ENCODE measurements around the gene LMOD3. TPM values are rescaled to one million over a fixed set of nuclear protein-coding genes. Genes with fewer than 3 reads are reported as not detected.

The LMOD3 gene
- total and polyA plus RNA-seq, 4 donors = 0.28 to 0.50 (median 0.38) TPM

DNA sequence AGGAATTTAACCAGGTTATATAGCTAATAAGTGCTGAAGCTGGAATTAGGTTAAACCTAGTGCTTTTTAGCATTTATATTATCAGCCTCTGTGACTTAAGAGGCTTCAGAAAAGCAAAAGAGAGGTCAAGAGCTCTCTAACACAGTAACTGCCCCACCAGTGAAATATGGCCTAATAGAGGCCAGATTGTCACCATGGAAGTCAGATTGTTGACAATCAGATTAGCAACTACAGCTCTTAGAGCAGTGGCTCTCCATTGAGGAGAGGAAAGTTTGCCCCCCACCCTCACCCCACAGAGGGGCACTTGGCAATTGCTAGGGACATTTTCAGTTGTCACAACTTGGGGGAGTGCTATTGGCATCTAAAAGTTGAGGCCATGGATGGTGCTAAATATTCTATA lies 23.3 kb upstream of the LMOD3 start:
- Histone ChIP-seq H3K4me3 (ENCODE audit: low read depth, low read length) (no peak overlapping the region), H3K36me3 (ENCODE audit: control insufficient read depth, insufficient read depth, low read length) (no peaks in the 10 kb centered on the region), H3K27ac (ENCODE audit: low read depth, low read length) (no peak overlapping the region), H3K4me1 (ENCODE audit: control insufficient read depth, insufficient read depth, low read length) (no peaks in the 10 kb centered on the region), H3K9me3 (ENCODE audit: control insufficient read depth, insufficient read depth, low read length) (no peaks in the 10 kb centered on the region), H3K27me3 (ENCODE audit: control insufficient read depth, insufficient read depth, low read length) (no peaks in the 10 kb centered on the region)
- DNase-seq (ENCODE audit: low read depth in 4 of 6, low spot score in 6 of 6) = no peak

DNA sequence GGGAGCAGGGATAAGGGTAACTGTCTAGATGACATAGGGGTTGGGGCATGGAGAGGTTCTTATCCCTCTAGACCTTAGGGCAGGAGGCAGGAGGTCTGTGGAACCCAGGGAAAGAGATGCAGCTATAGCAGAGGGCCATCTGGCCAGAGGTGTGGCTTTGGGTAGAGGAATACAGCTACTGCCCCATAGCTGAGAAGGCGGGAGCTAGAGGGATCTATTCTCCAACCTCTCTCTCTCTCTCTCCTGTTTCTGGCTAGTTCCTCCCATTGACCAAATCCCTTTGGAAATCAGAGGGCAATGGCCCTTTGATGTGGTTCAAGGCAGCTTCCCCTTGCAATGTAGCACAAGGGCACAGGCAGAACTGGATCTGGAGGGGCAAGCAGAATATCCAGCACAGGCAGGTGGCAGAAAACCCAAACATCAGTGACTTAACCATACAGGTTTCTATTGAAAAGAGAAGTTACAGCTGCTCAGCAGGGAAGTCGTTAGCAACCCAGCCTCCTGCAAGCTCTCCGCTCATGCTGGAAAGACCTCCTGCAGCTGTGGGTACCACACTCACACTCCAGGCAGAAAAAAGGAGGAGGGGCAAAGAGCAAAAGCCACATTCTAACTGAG lies 22.3 kb upstream of the LMOD3 start:
- Histone ChIP-seq H3K36me3 (ENCODE audit: control insufficient read depth, insufficient read depth, low read length) (no peaks in the 10 kb centered on the region), H3K27me3 (ENCODE audit: control insufficient read depth, insufficient read depth, low read length) (no peaks in the 10 kb centered on the region), H3K27ac (ENCODE audit: low read depth, low read length) (no peak overlapping the region), H3K9me3 (ENCODE audit: control insufficient read depth, insufficient read depth, low read length) (no peaks in the 10 kb centered on the region), H3K4me3 (ENCODE audit: low read depth, low read length) (no peak overlapping the region), H3K4me1 (ENCODE audit: control insufficient read depth, insufficient read depth, low read length) (no peaks in the 10 kb centered on the region)
- peak in 2 of 6 donors; percentile 18 to 69 for DNase-seq (ENCODE audit: low read depth in 4 of 6, low spot score in 6 of 6)
- 60% methylated on average over 1 of the region's 3 CpGs for WGBS (ENCODE audit: insufficient coverage)

DNA sequence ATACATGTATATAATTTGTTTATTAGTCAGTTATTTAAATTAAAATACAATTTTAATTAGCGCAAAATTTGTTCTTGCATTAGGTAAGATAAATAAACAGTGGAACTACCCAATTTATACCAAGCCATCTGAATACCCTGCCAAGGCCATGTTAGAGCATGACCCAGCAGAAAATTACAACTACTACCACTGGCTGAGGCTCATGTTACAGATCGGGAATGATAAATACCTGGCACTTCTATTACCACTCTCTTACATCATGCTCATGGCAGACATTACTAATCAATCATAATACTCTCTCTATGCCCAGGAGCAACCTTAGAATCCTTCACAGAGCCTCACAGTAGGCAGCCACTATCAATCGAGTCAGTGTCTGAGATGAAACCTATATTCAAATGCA lies 21.2 kb upstream of the LMOD3 start:
- H3K27ac ChIP-seq (ENCODE audit: low read depth, low read length) = no peak overlapping the region
- WGBS (ENCODE audit: insufficient coverage) = 80% methylated on average over 1 of the region's 3 CpGs

DNA sequence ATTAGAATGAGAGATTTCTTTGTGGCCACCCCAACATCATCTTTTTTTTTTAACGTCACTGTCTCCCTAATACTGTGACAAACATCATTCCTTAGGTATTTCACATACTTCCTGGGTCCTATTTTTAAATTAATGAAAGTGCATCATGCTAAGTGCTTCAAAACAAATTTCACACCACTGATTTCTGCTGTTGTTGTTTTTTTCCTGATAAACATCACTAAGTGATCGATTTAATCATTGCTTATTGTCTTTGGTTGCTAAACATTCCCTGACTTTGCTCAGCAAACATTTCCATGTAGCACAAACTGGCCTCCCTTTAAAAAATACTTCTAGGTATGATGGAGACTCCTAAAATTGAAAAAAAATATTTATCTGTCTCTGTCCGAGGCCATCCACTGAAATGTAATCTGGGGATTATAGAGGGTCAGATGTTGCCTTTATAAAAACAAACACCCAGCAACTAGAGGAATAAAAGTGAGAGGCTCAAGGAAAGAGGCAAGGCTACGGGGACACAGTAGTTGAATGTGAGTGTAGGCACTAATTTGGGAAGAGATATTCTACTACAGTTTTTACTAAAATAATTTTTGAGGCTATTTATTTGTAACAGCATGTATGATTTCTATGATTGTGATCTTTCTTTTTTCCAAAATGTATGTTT lies 20.5 kb upstream of the LMOD3 start:
- Histone ChIP-seq H3K4me3 (ENCODE audit: low read depth, low read length) (no peak overlapping the region), H3K4me1 (ENCODE audit: control insufficient read depth, insufficient read depth, low read length) (no peaks in the 10 kb centered on the region), H3K27me3 (ENCODE audit: control insufficient read depth, insufficient read depth, low read length) (no peaks in the 10 kb centered on the region), H3K9me3 (ENCODE audit: control insufficient read depth, insufficient read depth, low read length) (no peaks in the 10 kb centered on the region), H3K27ac (ENCODE audit: low read depth, low read length) (no peak overlapping the region), H3K36me3 (ENCODE audit: control insufficient read depth, insufficient read depth, low read length) (no peaks in the 10 kb centered on the region)
- WGBS (ENCODE audit: insufficient coverage) = no CpG with 5 or more reads among the region's 4 CpGs
- DNase-seq (ENCODE audit: low read depth in 4 of 6, low spot score in 6 of 6) = no peak

More for the DNA sequence above, 21.2 kb upstream of the LMOD3 start:
- H3K9me3 ChIP-seq (ENCODE audit: control insufficient read depth, insufficient read depth, low read length) = no peaks in the 10 kb centered on the region
- no peak overlapping the region for H3K4me3 ChIP-seq (ENCODE audit: low read depth, low read length)
- no peaks in the 10 kb centered on the region for H3K4me1 ChIP-seq (ENCODE audit: control insufficient read depth, insufficient read depth, low read length)
- H3K27me3 ChIP-seq (ENCODE audit: control insufficient read depth, insufficient read depth, low read length) = no peaks in the 10 kb centered on the region
- H3K36me3 ChIP-seq (ENCODE audit: control insufficient read depth, insufficient read depth, low read length) = no peaks in the 10 kb centered on the region
- no peak for DNase-seq (ENCODE audit: low read depth in 4 of 6, low spot score in 6 of 6)

DNA sequence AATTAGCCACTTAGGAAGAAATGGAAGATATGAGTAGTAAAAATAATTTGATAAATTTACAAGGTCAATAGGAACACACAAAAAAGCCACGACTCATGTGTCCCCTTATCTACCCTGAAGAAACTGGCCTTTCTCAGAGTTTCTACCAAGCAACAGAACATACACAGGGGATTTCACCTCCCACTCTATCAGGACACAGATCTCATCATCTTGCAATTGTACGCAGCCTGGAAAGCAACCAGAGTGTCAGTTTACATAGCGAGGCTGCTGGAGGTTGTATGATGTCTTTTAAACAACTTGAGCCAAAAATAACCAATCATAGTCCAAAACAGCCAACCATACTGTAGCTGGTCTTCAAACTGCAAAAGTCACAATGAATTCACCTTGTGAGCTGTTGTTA lies 19.7 kb upstream of the LMOD3 start:
- DNase-seq (ENCODE audit: low read depth in 4 of 6, low spot score in 6 of 6) = peak in 1 of 6 donors; percentile 24
- Histone ChIP-seq H3K4me3 (ENCODE audit: low read depth, low read length) (no peak overlapping the region), H3K4me1 (ENCODE audit: control insufficient read depth, insufficient read depth, low read length) (no peaks in the 10 kb centered on the region), H3K9me3 (ENCODE audit: control insufficient read depth, insufficient read depth, low read length) (no peaks in the 10 kb centered on the region), H3K27me3 (ENCODE audit: control insufficient read depth, insufficient read depth, low read length) (no peaks in the 10 kb centered on the region), H3K36me3 (ENCODE audit: control insufficient read depth, insufficient read depth, low read length) (no peaks in the 10 kb centered on the region), H3K27ac (ENCODE audit: low read depth, low read length) (no peak overlapping the region)
- no CpG with 5 or more reads among the region's 3 CpGs for WGBS (ENCODE audit: insufficient coverage)

DNA sequence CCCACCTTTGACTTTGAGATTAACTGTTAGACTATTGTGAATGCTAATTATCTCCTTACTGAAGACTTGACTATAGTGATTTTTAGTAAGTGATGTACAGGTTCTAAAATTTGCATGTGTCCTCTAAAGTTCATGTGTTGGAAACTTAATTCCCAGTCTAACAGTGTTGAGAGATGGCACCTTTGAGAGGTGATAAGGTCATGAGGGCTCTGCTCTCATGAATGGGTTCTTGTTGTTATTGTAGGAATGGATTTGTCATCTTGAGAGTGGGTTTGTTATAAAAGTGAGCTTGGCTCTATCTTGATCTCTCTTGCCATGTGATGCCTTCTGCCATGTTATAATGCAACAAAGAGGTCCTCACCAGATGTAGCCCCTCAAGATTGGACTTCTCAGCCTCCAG lies 18.9 kb upstream of the LMOD3 start:
- H3K9me3 ChIP-seq (ENCODE audit: control insufficient read depth, insufficient read depth, low read length) = no peaks in the 10 kb centered on the region
- no peaks in the 10 kb centered on the region for H3K36me3 ChIP-seq (ENCODE audit: control insufficient read depth, insufficient read depth, low read length)
- no peaks in the 10 kb centered on the region for H3K4me1 ChIP-seq (ENCODE audit: control insufficient read depth, insufficient read depth, low read length)
- no peak for DNase-seq (ENCODE audit: low read depth in 4 of 6, low spot score in 6 of 6)
- H3K27ac ChIP-seq (ENCODE audit: low read depth, low read length) = no peak overlapping the region
- no peaks in the 10 kb centered on the region for H3K27me3 ChIP-seq (ENCODE audit: control insufficient read depth, insufficient read depth, low read length)
- H3K4me3 ChIP-seq (ENCODE audit: low read depth, low read length) = no peak overlapping the region

DNA sequence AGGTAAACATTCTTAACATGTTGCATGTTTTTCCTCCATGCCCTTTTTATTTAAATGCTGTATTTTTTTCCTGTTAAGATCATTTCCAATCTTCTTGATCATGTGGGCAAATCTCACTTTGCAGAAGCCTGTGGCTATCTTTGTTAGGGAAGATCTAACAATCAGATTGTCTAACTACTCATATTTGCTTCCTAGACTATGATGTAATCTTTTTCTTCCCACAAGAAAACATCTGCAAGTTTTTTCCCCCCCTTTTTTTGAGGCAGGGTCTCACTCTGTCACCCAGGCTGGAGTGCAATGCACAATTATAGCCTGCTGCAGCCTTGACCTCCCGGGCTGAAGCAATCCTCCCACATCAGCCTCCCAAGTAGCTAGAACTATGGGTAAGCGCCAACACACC lies 15.0 kb upstream of the LMOD3 start:
- H3K27me3 ChIP-seq (ENCODE audit: control insufficient read depth, insufficient read depth, low read length) = no peaks in the 10 kb centered on the region
- H3K9me3 ChIP-seq (ENCODE audit: control insufficient read depth, insufficient read depth, low read length) = no peaks in the 10 kb centered on the region
- H3K4me3 ChIP-seq (ENCODE audit: low read depth, low read length) = no peak overlapping the region
- H3K4me1 ChIP-seq (ENCODE audit: control insufficient read depth, insufficient read depth, low read length) = no peaks in the 10 kb centered on the region
- DNase-seq (ENCODE audit: low read depth in 4 of 6, low spot score in 6 of 6) = no peak
- H3K27ac ChIP-seq (ENCODE audit: low read depth, low read length) = no peak overlapping the region
- no peaks in the 10 kb centered on the region for H3K36me3 ChIP-seq (ENCODE audit: control insufficient read depth, insufficient read depth, low read length)
- WGBS (ENCODE audit: insufficient coverage) = no CpG with 5 or more reads among the region's 2 CpGs

DNA sequence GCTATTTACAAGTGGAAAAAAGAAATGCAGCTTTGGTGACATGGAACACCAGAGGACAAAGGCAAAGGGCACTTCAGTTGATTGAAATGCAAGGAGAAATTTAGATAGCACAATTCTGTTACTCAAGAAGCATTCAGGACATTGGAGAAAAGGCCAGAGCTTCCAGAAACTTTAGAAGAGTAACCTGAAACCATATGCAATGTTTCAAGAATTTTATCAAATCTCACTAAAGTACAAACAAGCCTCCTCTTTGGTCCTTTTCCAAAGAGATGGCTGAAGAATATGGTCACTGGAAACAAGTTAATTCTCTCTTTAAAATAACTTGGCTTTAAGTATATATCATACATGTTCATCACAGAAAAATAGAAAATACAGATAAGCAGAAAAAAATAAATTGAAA lies 14.6 kb upstream of the LMOD3 start:
- no peaks in the 10 kb centered on the region for H3K27me3 ChIP-seq (ENCODE audit: control insufficient read depth, insufficient read depth, low read length)
- no peaks in the 10 kb centered on the region for H3K4me1 ChIP-seq (ENCODE audit: control insufficient read depth, insufficient read depth, low read length)
- H3K4me3 ChIP-seq (ENCODE audit: low read depth, low read length) = no peak overlapping the region
- no peaks in the 10 kb centered on the region for H3K36me3 ChIP-seq (ENCODE audit: control insufficient read depth, insufficient read depth, low read length)
- no peak overlapping the region for H3K27ac ChIP-seq (ENCODE audit: low read depth, low read length)
- DNase-seq (ENCODE audit: low read depth in 4 of 6, low spot score in 6 of 6) = no peak
- H3K9me3 ChIP-seq (ENCODE audit: control insufficient read depth, insufficient read depth, low read length) = no peaks in the 10 kb centered on the region

DNA sequence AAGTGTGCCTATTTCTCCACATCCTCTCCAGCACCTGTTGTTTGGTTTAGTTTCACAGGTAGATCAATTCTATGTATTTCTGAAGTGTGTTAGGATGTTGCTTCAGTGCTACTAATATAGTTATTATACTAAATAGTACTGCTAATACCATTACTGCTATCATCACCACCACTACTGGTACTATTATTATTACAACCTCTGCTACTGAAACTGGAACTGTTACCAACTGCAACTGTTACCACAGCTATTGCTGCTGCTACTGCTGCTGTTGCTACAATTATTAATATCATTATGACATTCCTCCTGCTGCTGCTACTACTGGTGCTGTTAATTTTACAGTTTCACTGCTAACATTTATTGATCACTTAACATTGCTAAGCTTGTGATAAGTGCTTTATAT lies 8.3 kb upstream of the LMOD3 start:
- H3K27me3 ChIP-seq (ENCODE audit: control insufficient read depth, insufficient read depth, low read length) = no peaks in the 10 kb centered on the region
- no peak overlapping the region for H3K4me3 ChIP-seq (ENCODE audit: low read depth, low read length)
- H3K36me3 ChIP-seq (ENCODE audit: control insufficient read depth, insufficient read depth, low read length) = no peaks in the 10 kb centered on the region
- no peak overlapping the region for H3K27ac ChIP-seq (ENCODE audit: low read depth, low read length)
- no peak for DNase-seq (ENCODE audit: low read depth in 4 of 6, low spot score in 6 of 6)
- H3K9me3 ChIP-seq (ENCODE audit: control insufficient read depth, insufficient read depth, low read length) = no peaks in the 10 kb centered on the region
- H3K4me1 ChIP-seq (ENCODE audit: control insufficient read depth, insufficient read depth, low read length) = no peaks in the 10 kb centered on the region

DNA sequence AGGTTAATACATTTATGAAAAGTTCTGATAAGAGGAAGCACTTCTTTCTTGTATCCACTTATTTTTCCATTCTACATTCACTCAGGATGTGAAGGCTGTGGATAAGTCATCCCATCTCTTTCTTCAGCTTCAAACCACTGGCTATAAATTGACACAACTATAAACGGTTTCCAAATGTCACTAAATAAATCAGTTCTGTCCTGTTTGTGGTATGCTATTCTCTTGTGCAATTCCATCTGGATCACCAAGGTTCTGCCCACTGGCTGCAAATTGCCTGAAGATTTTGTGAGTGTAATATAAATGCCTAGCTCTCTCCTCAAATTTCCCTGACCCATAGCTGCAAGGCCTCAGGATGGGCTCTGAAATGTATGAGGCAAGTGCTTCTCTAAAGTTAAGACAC lies 7.1 kb upstream of the LMOD3 start:
- H3K27me3 ChIP-seq (ENCODE audit: control insufficient read depth, insufficient read depth, low read length) = no peaks in the 10 kb centered on the region
- no peak overlapping the region for H3K4me3 ChIP-seq (ENCODE audit: low read depth, low read length)
- no peak for DNase-seq (ENCODE audit: low read depth in 4 of 6, low spot score in 6 of 6)
- H3K36me3 ChIP-seq (ENCODE audit: control insufficient read depth, insufficient read depth, low read length) = no peaks in the 10 kb centered on the region
- no peaks in the 10 kb centered on the region for H3K9me3 ChIP-seq (ENCODE audit: control insufficient read depth, insufficient read depth, low read length)
- WGBS (ENCODE audit: insufficient coverage) = no CpG with 5 or more reads among the region's 1 CpG
- no peak overlapping the region for H3K27ac ChIP-seq (ENCODE audit: low read depth, low read length)
- no peaks in the 10 kb centered on the region for H3K4me1 ChIP-seq (ENCODE audit: control insufficient read depth, insufficient read depth, low read length)

Measured in spinal cord (tissue), 10 donors.